ENCODE data around the gene ASAP2.
"Not testable (repeated sequence)": the region's sequence is repeated elsewhere in the genome, so short reads cannot be mapped to it uniquely, and the experiment has no call there.

Gene ASAP2

GRCh38 chr2:9215680-9216079, 9.1 kb downstream of the ASAP2 start:
- Histone ChIP-seq H3K4me3 (ENCODE audit: low read depth in 1 of 2, low read length in 2 of 2) (no peak overlapping the region), H3K36me3 (ENCODE audit: control insufficient read depth in 1 of 2, insufficient read depth in 2 of 2, low read length in 2 of 2) (no peaks in the 10 kb centered on the region), H3K27me3 (ENCODE audit: low read depth, low read length) (no peaks in the 10 kb centered on the region), H3K27ac (ENCODE audit: low read length) (no peak overlapping the region), H3K4me1 (ENCODE audit: control insufficient read depth in 1 of 2, insufficient read depth in 2 of 2, low read length in 2 of 2) (peaks cover 5 to 31% of the 10 kb centered on the region in 2 donors), H3K9me3 (ENCODE audit: control insufficient read depth in 1 of 2, low read length in 2 of 2) (no peaks in the 10 kb centered on the region)

GRCh38 chr2:9216143-9216542, 9.5 kb downstream of the ASAP2 start:
- peaks cover 5 to 31% of the 10 kb centered on the region in 2 donors for H3K4me1 ChIP-seq (ENCODE audit: control insufficient read depth in 1 of 2, insufficient read depth in 2 of 2, low read length in 2 of 2)

GRCh38 chr2:9217838-9218770, 11.5 kb downstream of the ASAP2 start:
- H3K27ac ChIP-seq (ENCODE audit: low read length), result no peak overlapping the region
- no peak overlapping the region for H3K4me3 ChIP-seq (ENCODE audit: low read depth in 1 of 2, low read length in 2 of 2)
- peaks cover 5 to 26% of the 10 kb centered on the region in 2 donors for H3K4me1 ChIP-seq (ENCODE audit: control insufficient read depth in 1 of 2, insufficient read depth in 2 of 2, low read length in 2 of 2)
- H3K27me3 ChIP-seq (ENCODE audit: low read depth, low read length), result no peaks in the 10 kb centered on the region
- no peaks in the 10 kb centered on the region for H3K36me3 ChIP-seq (ENCODE audit: control insufficient read depth in 1 of 2, insufficient read depth in 2 of 2, low read length in 2 of 2)
- peaks cover 0 to 2% of the 10 kb centered on the region in 2 donors for H3K9me3 ChIP-seq (ENCODE audit: control insufficient read depth in 1 of 2, low read length in 2 of 2)

More at GRCh38 chr2:9216143-9216542, 9.5 kb downstream of the ASAP2 start:
- not testable (repeated sequence) for H3K36me3 ChIP-seq (ENCODE audit: control insufficient read depth in 1 of 2, insufficient read depth in 2 of 2, low read length in 2 of 2); H3K27me3 ChIP-seq (ENCODE audit: low read depth, low read length); H3K4me3 ChIP-seq (ENCODE audit: low read depth in 1 of 2, low read length in 2 of 2); H3K9me3 ChIP-seq (ENCODE audit: control insufficient read depth in 1 of 2, low read length in 2 of 2); H3K27ac ChIP-seq (ENCODE audit: low read length)

DNA sequence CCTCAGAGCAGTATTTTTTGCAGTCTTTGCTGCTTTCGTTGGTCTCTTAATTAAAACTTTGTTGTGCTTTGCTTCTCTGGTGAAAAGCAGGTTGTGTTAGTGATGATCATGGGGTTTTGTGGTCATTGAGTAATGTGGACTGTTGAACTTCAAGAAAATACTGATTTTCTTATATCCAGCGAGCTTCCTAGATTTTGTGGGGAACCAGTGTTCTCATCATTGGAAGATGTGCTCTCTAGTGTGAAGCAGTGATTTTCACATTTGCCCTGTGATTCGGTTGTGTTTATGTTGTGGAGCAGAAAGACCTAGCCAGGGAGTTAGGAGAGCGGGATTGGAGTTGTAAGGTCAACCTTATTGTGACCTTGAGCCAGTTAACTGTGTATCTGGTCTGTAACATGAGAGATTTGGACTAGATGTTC, 12.4 kb downstream of the ASAP2 start:
- Histone ChIP-seq H3K4me1 (ENCODE audit: control insufficient read depth in 1 of 2, insufficient read depth in 2 of 2, low read length in 2 of 2) (peaks cover 0 to 28% of the 10 kb centered on the region in 2 donors), H3K27ac (ENCODE audit: low read length) (no peak overlapping the region), H3K36me3 (ENCODE audit: control insufficient read depth in 1 of 2, insufficient read depth in 2 of 2, low read length in 2 of 2) (no peaks in the 10 kb centered on the region), H3K27me3 (ENCODE audit: low read depth, low read length) (no peaks in the 10 kb centered on the region), H3K9me3 (ENCODE audit: control insufficient read depth in 1 of 2, low read length in 2 of 2) (peaks cover 0 to 2% of the 10 kb centered on the region in 2 donors), H3K4me3 (ENCODE audit: low read depth in 1 of 2, low read length in 2 of 2) (no peak overlapping the region)

DNA sequence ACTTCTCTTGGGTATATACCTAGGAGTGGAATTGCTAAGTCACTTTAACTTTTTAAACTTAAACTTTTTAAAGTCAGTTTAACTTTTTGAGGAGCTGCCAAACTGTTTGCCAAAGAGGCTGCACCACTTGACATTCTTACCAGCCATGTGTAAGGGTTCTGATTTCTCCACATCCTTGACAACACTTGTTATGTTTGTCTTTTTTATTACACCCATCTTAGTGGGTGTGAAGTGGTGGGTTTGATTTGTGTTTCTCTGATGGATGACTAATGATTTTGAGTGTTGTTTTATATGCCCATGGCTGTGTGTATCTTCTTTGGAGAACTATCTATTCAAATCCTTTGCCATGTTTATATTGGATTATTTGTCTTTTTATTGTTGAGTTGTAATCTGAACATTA, 13.6 kb downstream of the ASAP2 start:
- H3K4me1 ChIP-seq (ENCODE audit: control insufficient read depth in 1 of 2, insufficient read depth in 2 of 2, low read length in 2 of 2), result peaks cover 0 to 28% of the 10 kb centered on the region in 2 donors

DNA sequence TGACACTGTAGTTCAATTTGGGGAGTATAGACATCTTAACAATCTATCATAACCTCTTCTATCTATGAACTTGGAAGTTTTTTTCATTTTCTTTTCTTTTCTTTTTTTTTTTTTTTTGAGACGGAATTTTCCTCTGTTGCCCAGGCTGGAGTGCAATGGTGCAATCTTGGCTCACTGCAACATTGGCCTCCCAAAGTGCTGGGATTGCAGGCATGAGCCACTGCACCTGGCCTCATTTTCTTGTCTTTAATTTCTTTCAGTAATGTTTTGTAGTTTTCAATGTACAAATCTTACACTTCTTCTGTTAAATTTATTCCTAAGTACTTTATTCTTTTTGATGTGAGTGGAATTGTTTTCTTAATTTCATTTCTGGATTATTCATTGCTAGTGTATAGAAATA, 14.6 kb downstream of the ASAP2 start:
- no peaks in the 10 kb centered on the region for H3K36me3 ChIP-seq (ENCODE audit: control insufficient read depth in 1 of 2, insufficient read depth in 2 of 2, low read length in 2 of 2)
- H3K4me1 ChIP-seq (ENCODE audit: control insufficient read depth in 1 of 2, insufficient read depth in 2 of 2, low read length in 2 of 2), result peaks cover 0 to 34% of the 10 kb centered on the region in 2 donors
- no peaks in the 10 kb centered on the region for H3K27me3 ChIP-seq (ENCODE audit: low read depth, low read length)
- H3K9me3 ChIP-seq (ENCODE audit: control insufficient read depth in 1 of 2, low read length in 2 of 2), result peaks cover 0 to 2% of the 10 kb centered on the region in 2 donors
- H3K27ac ChIP-seq (ENCODE audit: low read length), result no peak overlapping the region
- no peak overlapping the region for H3K4me3 ChIP-seq (ENCODE audit: low read depth in 1 of 2, low read length in 2 of 2)

More for the DNA sequence above, 13.6 kb downstream of the ASAP2 start:
- Histone ChIP-seq H3K4me3 (ENCODE audit: low read depth in 1 of 2, low read length in 2 of 2) (no peak overlapping the region), H3K27me3 (ENCODE audit: low read depth, low read length) (no peaks in the 10 kb centered on the region), H3K27ac (ENCODE audit: low read length) (no peak overlapping the region), H3K9me3 (ENCODE audit: control insufficient read depth in 1 of 2, low read length in 2 of 2) (peaks cover 0 to 2% of the 10 kb centered on the region in 2 donors), H3K36me3 (ENCODE audit: control insufficient read depth in 1 of 2, insufficient read depth in 2 of 2, low read length in 2 of 2) (no peaks in the 10 kb centered on the region)

DNA sequence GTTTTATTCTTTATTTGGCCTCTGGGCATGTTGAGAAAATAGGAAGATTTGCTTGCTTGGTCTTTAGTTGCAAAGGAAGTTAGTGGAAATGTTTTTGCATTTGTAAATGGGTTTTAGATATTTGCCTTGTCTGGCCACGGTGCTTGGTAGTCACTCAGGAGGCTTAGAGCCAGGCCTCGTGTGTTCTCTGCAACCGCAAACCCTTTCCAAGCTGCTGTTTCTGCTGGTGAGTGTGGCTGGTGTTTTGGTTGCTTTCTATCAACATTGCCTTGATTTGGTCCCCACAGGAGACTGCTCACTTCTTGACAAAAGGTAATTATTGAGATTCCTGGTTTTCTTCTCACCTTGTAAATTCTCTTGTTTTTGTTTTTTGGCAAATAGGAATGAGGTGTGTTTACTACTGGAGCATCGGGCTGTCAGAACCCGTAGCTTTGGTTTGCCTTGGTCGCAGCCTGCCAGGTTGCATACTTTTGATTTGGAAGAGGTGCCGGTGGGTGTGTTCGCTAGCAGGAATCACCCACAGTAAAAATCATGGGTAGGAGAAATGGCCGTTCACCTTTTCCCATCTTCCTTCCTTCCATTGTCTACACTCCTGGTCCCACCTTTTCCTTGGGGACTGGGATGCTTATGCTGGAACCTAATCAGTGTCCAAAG, 15.8 kb downstream of the ASAP2 start:
- H3K4me1 ChIP-seq (ENCODE audit: control insufficient read depth in 1 of 2, insufficient read depth in 2 of 2, low read length in 2 of 2), result peaks cover 4 to 39% of the 10 kb centered on the region in 2 donors
- H3K36me3 ChIP-seq (ENCODE audit: control insufficient read depth in 1 of 2, insufficient read depth in 2 of 2, low read length in 2 of 2), result no peaks in the 10 kb centered on the region
- no peaks in the 10 kb centered on the region for H3K27me3 ChIP-seq (ENCODE audit: low read depth, low read length)
- H3K9me3 ChIP-seq (ENCODE audit: control insufficient read depth in 1 of 2, low read length in 2 of 2), result peaks cover 0 to 2% of the 10 kb centered on the region in 2 donors
- H3K27ac ChIP-seq (ENCODE audit: low read length), result no peak overlapping the region
- no peak overlapping the region for H3K4me3 ChIP-seq (ENCODE audit: low read depth in 1 of 2, low read length in 2 of 2)

GRCh38 chr2:9222893-9223287, 16.3 kb downstream of the ASAP2 start:
- Histone ChIP-seq H3K27ac (ENCODE audit: low read length) (no peak overlapping the region), H3K36me3 (ENCODE audit: control insufficient read depth in 1 of 2, insufficient read depth in 2 of 2, low read length in 2 of 2) (no peaks in the 10 kb centered on the region)

DNA sequence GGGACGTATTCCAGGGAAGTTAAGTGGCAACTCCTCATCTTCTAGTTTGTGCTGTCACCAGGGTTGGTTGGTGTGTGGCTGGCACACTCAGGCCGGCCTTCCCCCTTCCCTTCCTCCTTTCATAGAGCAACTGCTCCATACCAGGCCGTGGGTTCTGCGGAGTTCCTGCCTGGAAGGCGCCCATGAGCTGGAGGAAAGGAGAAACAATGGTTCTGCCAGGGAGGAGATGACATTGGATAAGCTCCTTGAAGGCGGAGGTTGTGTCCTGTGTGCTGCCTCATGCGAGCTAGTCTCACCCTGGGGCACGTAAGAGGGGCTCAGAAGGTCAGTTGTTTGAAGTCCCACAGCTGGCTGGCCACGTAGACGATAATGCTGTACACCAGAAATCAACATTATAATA, 19.2 kb downstream of the ASAP2 start:
- Histone ChIP-seq H3K9me3 (ENCODE audit: control insufficient read depth in 1 of 2, low read length in 2 of 2) (peaks cover 0 to under 1% of the 10 kb centered on the region in 2 donors), H3K36me3 (ENCODE audit: control insufficient read depth in 1 of 2, insufficient read depth in 2 of 2, low read length in 2 of 2) (no peaks in the 10 kb centered on the region), H3K4me1 (ENCODE audit: control insufficient read depth in 1 of 2, insufficient read depth in 2 of 2, low read length in 2 of 2) (peaks cover 14 to 56% of the 10 kb centered on the region in 2 donors), H3K27ac (ENCODE audit: low read length) (no peak overlapping the region), H3K4me3 (ENCODE audit: low read depth in 1 of 2, low read length in 2 of 2) (no peak overlapping the region), H3K27me3 (ENCODE audit: low read depth, low read length) (no peaks in the 10 kb centered on the region)

More at GRCh38 chr2:9222893-9223287, 16.3 kb downstream of the ASAP2 start:
- Histone ChIP-seq H3K4me1 (ENCODE audit: control insufficient read depth in 1 of 2, insufficient read depth in 2 of 2, low read length in 2 of 2) (peaks cover 4 to 39% of the 10 kb centered on the region in 2 donors), H3K9me3 (ENCODE audit: control insufficient read depth in 1 of 2, low read length in 2 of 2) (peaks cover 0 to 2% of the 10 kb centered on the region in 2 donors), H3K4me3 (ENCODE audit: low read depth in 1 of 2, low read length in 2 of 2) (no peak overlapping the region), H3K27me3 (ENCODE audit: low read depth, low read length) (no peaks in the 10 kb centered on the region)

DNA sequence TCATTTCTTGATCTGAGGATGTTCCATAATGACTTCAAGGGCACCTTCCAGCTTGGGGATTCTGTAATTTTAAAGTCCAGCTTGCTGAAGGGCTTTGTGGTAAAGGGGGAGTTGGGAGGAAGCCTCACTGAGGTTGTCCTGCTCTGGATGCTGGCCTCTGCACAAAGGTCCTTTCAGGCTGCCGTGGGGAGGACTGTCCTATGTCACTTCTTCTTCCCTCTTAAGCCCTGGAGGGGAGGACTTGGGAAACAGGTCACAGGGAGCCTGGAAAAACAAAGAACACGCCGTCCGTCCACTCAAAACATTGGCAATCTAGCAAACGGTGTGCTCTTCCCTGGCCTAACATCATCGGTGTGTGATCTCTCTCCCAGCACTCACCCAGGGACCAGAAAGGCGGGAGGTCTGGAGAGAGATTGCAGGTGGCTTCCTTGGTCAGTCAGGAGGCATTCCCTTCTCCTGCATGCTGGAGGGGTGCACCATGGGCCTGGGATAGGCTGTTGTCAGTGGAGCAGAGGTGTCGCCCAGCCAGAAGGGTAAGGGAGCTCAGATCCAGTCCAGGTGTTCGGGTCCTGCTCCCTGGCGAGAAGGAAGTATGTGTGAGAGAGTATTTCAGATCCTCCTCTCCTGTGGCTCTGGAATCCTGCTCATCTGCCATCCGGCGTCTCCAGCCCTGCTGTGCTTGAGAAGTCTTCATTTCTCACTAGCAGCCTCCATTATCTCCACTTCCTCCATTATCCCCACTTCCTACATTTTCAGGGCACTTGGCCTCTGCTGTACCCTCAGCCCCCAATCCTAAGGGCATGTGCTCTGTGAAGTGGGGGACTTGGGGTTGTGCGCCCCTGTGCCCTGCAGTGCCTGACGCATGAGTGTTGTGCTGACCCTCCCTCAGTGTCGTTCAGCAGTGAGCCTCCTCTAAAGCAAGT, 20.1 kb downstream of the ASAP2 start:
- no peak overlapping the region for H3K27ac ChIP-seq (ENCODE audit: low read length)
- H3K9me3 ChIP-seq (ENCODE audit: control insufficient read depth in 1 of 2, low read length in 2 of 2), result no peaks in the 10 kb centered on the region
- H3K36me3 ChIP-seq (ENCODE audit: control insufficient read depth in 1 of 2, insufficient read depth in 2 of 2, low read length in 2 of 2), result no peaks in the 10 kb centered on the region
- H3K27me3 ChIP-seq (ENCODE audit: low read depth, low read length), result no peaks in the 10 kb centered on the region
- no peak overlapping the region for H3K4me3 ChIP-seq (ENCODE audit: low read depth in 1 of 2, low read length in 2 of 2)
- peaks cover 18 to 62% of the 10 kb centered on the region in 2 donors for H3K4me1 ChIP-seq (ENCODE audit: control insufficient read depth in 1 of 2, insufficient read depth in 2 of 2, low read length in 2 of 2)
